GM12892 (cell line): ENCODE results near the gene DDX3X.

ENCODE experiments used
- POLR2A ChIP-seq: IDR thresholded peaks from 2 replicates; pipeline ENCODE4 v1.6.1; 2011; ENCODE audit warnings: low read depth, low read length, control low read depth
- POLR2AphosphoS5 ChIP-seq: IDR thresholded peaks from 2 replicates; pipeline ENCODE4 v1.6.1; 2011; ENCODE audit warnings: low read depth, low read length, control low read depth

DNA sequence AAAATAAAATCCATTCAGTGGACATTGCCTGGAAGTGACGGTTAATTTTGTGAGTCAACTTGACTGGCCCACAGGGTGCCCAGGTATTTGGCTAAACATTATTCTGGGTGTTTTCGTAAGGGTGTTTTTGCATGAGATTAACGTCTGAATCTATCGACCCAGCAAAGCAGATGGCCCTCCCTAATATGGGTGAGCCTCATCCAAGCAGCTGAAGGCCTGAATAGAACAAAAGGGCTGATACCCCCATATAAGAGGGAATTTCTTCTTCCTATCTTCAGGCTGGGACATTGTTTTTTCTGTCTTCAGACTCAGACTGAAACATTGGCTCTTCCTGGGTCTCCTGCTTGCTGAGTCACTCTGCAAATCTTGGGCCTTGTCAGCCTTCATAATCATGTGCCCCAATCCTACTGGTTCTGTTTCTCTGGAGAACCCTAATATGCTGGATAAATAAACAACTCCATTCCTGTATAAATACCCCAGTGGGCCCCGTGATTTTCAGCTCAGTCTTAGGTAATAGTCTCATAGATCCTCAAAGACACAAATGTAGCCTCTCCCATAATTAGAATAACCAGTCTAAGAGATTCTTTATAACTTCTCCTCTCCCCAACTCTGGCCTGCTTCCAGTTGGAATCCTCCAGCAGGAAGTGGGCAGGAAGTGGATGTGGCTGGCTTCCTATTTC is 33.1 kb upstream of the DDX3X start:
- TF ChIP-seq POLR2AphosphoS5: no peak
- TF ChIP-seq POLR2A: no peak
